Stimulated activated CD4-positive, alpha-beta T cell treated with anti-CD3 and anti-CD28 coated beads, TNF-alpha, amount 100 ng/mL, for 24 hours (primary cell): ENCODE results near the gene KCNK18.
"Not testable (repeated sequence)": the region's sequence is repeated elsewhere in the genome, so short reads cannot be mapped to it uniquely, and the experiment has no call there.

Experiments used
- DNase-seq, 3 experiments: peaks; one replicate each; pipeline ENCODE4 v3.0.0-alpha.2; 2020; ENCODE audit warnings: low read depth in 3 of 3

KCNK18 gene

GRCh38 chr10:117221156-117221711 is 23.9 kb downstream of the KCNK18 start:
- no peak for DNase-seq

GRCh38 chr10:117222552-117222951 is 25.3 kb downstream of the KCNK18 start:
- no peak for DNase-seq

GRCh38 chr10:117222976-117223692 is 25.8 kb downstream of the KCNK18 start:
- no peak for DNase-seq

- no peak for DNase-seq
Measured at GRCh38 chr10:117223693-117224430, 26.6 kb downstream of the KCNK18 start.

GRCh38 chr10:117224881-117225280 is 27.6 kb downstream of the KCNK18 start:
- no peak for DNase-seq

GRCh38 chr10:117226813-117227451 is 29.6 kb downstream of the KCNK18 start:
- DNase-seq = no peak

GRCh38 chr10:117228210-117228609 is 30.9 kb downstream of the KCNK18 start:
- no peak for DNase-seq

GRCh38 chr10:117230107-117230506 is 32.8 kb downstream of the KCNK18 start:
- DNase-seq = not testable (repeated sequence)

GRCh38 chr10:117237401-117237991 is 40.2 kb downstream of the KCNK18 start:
- DNase-seq = no peak

- no peak for DNase-seq
Measured at GRCh38 chr10:117239051-117239450, 41.8 kb downstream of the KCNK18 start.

- DNase-seq = no peak
Measured at GRCh38 chr10:117239721-117240620, 42.7 kb downstream of the KCNK18 start.

- no peak for DNase-seq
Measured at GRCh38 chr10:117240621-117241529, 43.6 kb downstream of the KCNK18 start, which contains the start of gene SLC18A2. Gene SLC18A2 (plus strand): TSS chr10:117241114. CDS start chr10:117241694, 580 bp downstream.

GRCh38 chr10:117241541-117242462 is 44.5 kb downstream of the KCNK18 start:
- no peak for DNase-seq

GRCh38 chr10:117242463-117242832 is 45.2 kb downstream of the KCNK18 start:
- no peak for DNase-seq

GRCh38 chr10:117246997-117247671 is 49.8 kb downstream of the KCNK18 start:
- DNase-seq = no peak

- DNase-seq = no peak
Measured at GRCh38 chr10:117248750-117249465, 51.6 kb downstream of the KCNK18 start.

GRCh38 chr10:117249493-117250093 is 52.3 kb downstream of the KCNK18 start:
- DNase-seq = no peak
